B cell (primary cell): ENCODE measurements around the gene HLA-DPB1. TPM values are rescaled to one million over a fixed set of nuclear protein-coding genes. Genes with fewer than 3 reads are reported as not detected.

Source experiments
- ATAC-seq: fragments of 200-7000 bp; cut with Tn5 transposase; one replicate; pipeline ENCODE4 v1.10.0; 2021; ENCODE audit warnings: low read depth, mild to moderate bottlenecking, moderate number of reproducible peaks, moderate library complexity
- CTCF ChIA-PET: fragments of 350-600 bp; sonication (Branson Sonifier 250); formaldehyde crosslinking; loops from one replicate; lab custom pipeline; 2021; ENCODE audit warnings: antibody characterized with exemption, inconsistent platforms; lab: Charles Lee
- POLR2A ChIA-PET: fragments of 350-600 bp; sonication (Branson Sonifier 250); formaldehyde crosslinking; loops from one replicate; lab custom pipeline; 2021; ENCODE audit warnings: antibody characterized with exemption; lab: Charles Lee
- DNase-seq: peaks from one replicate; pipeline ENCODE4 v3.0.0; 2013
- H2AFZ ChIP-seq: 2 replicates; pipeline ENCODE4 v1.6.1; 2012; ENCODE audit warnings: mild to moderate bottlenecking, low read depth, low read length; ENCODE audit not compliant: insufficient read depth, poor library complexity, severe bottlenecking
- H3K27ac ChIP-seq, 2 donors: 1 replicate in 1 of 2; 2 replicates in 1 of 2; pipeline ENCODE4 v1.5.1; 2012 to 2013; ENCODE audit warnings: low read length in 2 of 2, mild to moderate bottlenecking in 2 of 2, moderate library complexity in 1 of 2
- H3K27me3 ChIP-seq, 4 experiments: fragments of 200-600 bp in 1 of 4; sonication (generic) in 1 of 4; replicated peaks in 1 of 4; 1 replicate in 2 of 4; 2 replicates in 2 of 4; pipeline versions ENCODE4 v1.6.1 to v1.7.0; 2013 to 2016; ENCODE audit warnings: low read length in 3 of 4, mild to moderate bottlenecking in 2 of 4, mixed read lengths in 1 of 4, moderate library complexity in 1 of 4; ENCODE audit not compliant: insufficient read depth in 4 of 4, control insufficient read depth in 3 of 4; ENCODE audit errors: control extremely low read depth in 1 of 4
- H3K36me3 ChIP-seq, 2 experiments: replicated peaks in 1 of 2; 1 replicate in 1 of 2; 2 replicates in 1 of 2; pipeline versions ENCODE4 v1.6.1 to v1.7.1; 2013; ENCODE audit warnings: low read length in 1 of 2; ENCODE audit not compliant: insufficient read depth in 2 of 2, control insufficient read depth in 1 of 2; ENCODE audit errors: control extremely low read depth in 1 of 2, extremely low read depth in 1 of 2
- H3K4me1 ChIP-seq, 2 donors: fragments of 200-600 bp in 1 of 2; sonication (generic) in 1 of 2; 1 replicate in 1 of 2; 2 replicates in 1 of 2; pipeline versions ENCODE4 v1.5.1 to v1.6.1; 2013 to 2017; ENCODE audit warnings: low read length in 2 of 2; ENCODE audit not compliant: control insufficient read depth in 2 of 2, insufficient read depth in 2 of 2
- H3K4me2 ChIP-seq: replicated peaks from 2 replicates; pipeline ENCODE3; 2012; ENCODE audit warnings: mild to moderate bottlenecking, low read depth, low read length; ENCODE audit not compliant: poor library complexity, severe bottlenecking
- H3K4me3 ChIP-seq, 5 experiments: fragments of 200-600 bp in 1 of 5; sonication (generic) in 1 of 5; 1 replicate in 3 of 5; 2 replicates in 2 of 5; pipeline versions ENCODE4 v1.5.1 to v1.7.0; 2011 to 2016; ENCODE audit warnings: low read length in 4 of 5, mild to moderate bottlenecking in 4 of 5, low read depth in 2 of 5, control low read depth in 1 of 5, moderate library complexity in 1 of 5; ENCODE audit not compliant: insufficient read depth in 1 of 5; ENCODE audit errors: control extremely low read depth in 1 of 5, extremely low read depth in 1 of 5
- H3K79me2 ChIP-seq: fragments of 200-600 bp; sonication (generic); one replicate; pipeline ENCODE4 v1.6.0; 2016; ENCODE audit warnings: low read length; ENCODE audit not compliant: control insufficient read depth, insufficient read depth
- H3K9ac ChIP-seq: fragments of 200-600 bp; sonication (generic); 2 replicates; pipeline ENCODE4 v1.6.1; 2017; ENCODE audit warnings: mild to moderate bottlenecking, low read length, moderate library complexity
- H3K9me3 ChIP-seq, 3 donors: one replicate each; pipeline versions ENCODE4 v1.6.1 to v1.7.1; 2013; ENCODE audit warnings: low read length in 2 of 3; ENCODE audit not compliant: control insufficient read depth in 2 of 3, insufficient read depth in 1 of 3; ENCODE audit errors: control extremely low read depth in 1 of 3
- H4K20me1 ChIP-seq: 2 replicates; pipeline ENCODE4 v1.6.0; 2012; ENCODE audit warnings: mild to moderate bottlenecking, low read length; ENCODE audit not compliant: insufficient read depth, control insufficient read depth, poor library complexity, severe bottlenecking
- H3K27ac Mint-ChIP-seq: one replicate; pipeline ENCODE4 v1.8.0; 2021; ENCODE audit warnings: mixed read lengths
- H3K27me3 Mint-ChIP-seq: one replicate; pipeline ENCODE4 v1.8.0; 2021; ENCODE audit warnings: mixed read lengths
- H3K4me1 Mint-ChIP-seq: one replicate; pipeline ENCODE4 v1.8.0; 2021; ENCODE audit warnings: mixed read lengths
- H3K4me3 Mint-ChIP-seq: one replicate; pipeline ENCODE4 v1.8.0; 2021; ENCODE audit warnings: mixed read lengths
- H3K9me3 Mint-ChIP-seq: one replicate; pipeline ENCODE4 v1.8.0; 2022; ENCODE audit warnings: mixed read lengths; ENCODE audit not compliant: insufficient read depth
- CTCF ChIP-seq: fragments of 200-600 bp; IDR thresholded peaks from one replicate; pipeline ENCODE4 v1.8.0; 2022; ENCODE audit warnings: antibody characterized with exemption, mild to moderate bottlenecking
- EZH2 ChIP-seq: IDR thresholded peaks from 2 replicates; pipeline ENCODE4 v1.6.1; 2012; ENCODE audit warnings: borderline replicate concordance, low read depth, mild to moderate bottlenecking, moderate library complexity, low read length; ENCODE audit not compliant: insufficient read depth, poor library complexity, severe bottlenecking
- WGBS: methylation state at CpG from one replicate; pipeline ENCODE4 v1.1.5; 2013; ENCODE audit warnings: missing lambda C conversion rate; ENCODE audit not compliant: insufficient coverage; 5-methylcytosine and 5-hydroxymethylcytosine counted together
- intact Hi-C: fragments of 100-400 bp; cut with micrococcal nuclease; formaldehyde crosslinking; loops from one replicate; pipeline ENCODE4 v1.10.0; 2022
- polyA plus RNA-seq: library from polyadenylated mRNA; depleted of rRNA; stranded (reverse); fragments of >200 nt; gene quantifications from 2 replicates; pipeline ENCODE4 v1.2.3, GENCODE V29; 2012
- total RNA-seq, 2 donors: library from RNA; stranded (reverse); fragments of 120-200 nt in 1 of 2; gene quantifications; 1 replicate in 1 of 2; 2 replicates in 1 of 2; pipeline versions ENCODE4 v1.2.3 to v1.2.4, GENCODE V29; 2013 to 2022

HLA-DPB1 gene
- total and polyA plus RNA-seq, 2 donors (not counting 1 experiment from before 2014, with no cell fraction given), result 1,104 to 1,578 TPM

DNA sequence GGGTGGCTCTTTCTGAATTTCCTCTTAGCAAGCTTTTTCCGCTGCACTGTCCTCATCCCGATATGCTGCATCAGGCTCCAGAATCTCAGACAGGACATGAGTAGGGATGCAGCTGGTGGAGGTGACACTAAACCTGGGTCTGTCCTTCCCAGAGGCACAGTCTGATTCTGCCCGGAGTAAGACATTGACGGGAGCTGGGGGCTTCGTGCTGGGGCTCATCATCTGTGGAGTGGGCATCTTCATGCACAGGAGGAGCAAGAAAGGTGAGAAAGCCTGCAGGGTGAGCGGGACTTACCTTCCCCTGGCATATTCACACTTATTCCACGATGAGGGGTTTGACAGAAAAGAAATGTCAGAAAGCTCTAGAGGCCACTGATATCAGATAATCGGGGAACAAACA is 9.8 kb downstream of the HLA-DPB1 start:
- 98% methylated on average over 5 of the region's 8 CpGs for WGBS
- Histone ChIP-seq H3K36me3 (peaks cover 0 to 83% of the 10 kb centered on the region in 2 experiments), H4K20me1 (peaks cover 10% of the 10 kb centered on the region), H3K27me3 (no peaks in the 10 kb centered on the region), H3K4me2 (no peak overlapping the region), H3K4me3 (no peak overlapping the region), H3K79me2 (peaks cover 44% of the 10 kb centered on the region), H3K27ac (peak overlapping the region in 1 of 2 donors; percentile 22), H2AFZ (no peak overlapping the region), H3K9me3 (no peaks in the 10 kb centered on the region), H3K9ac (no peak overlapping the region), H3K4me1 (peaks cover 30 to 31% of the 10 kb centered on the region in 2 donors)
- peak overlapping the region; percentile 27 for H3K27ac Mint-ChIP-seq
- ATAC-seq (no peak), DNase-seq (no peak)
- peaks cover 50% of the 10 kb centered on the region for H3K4me1 Mint-ChIP-seq
- H3K9me3 Mint-ChIP-seq, result no peaks in the 10 kb centered on the region
- POLR2A ChIA-PET, result interaction anchor here (0.8 to 1.1 kb wide), 2 partner anchors 57 to 67 kb away, joined by 3 read pairs; no protein-coding TSS in a partner anchor
- TF ChIP-seq CTCF, result no peak
- TF ChIP-seq EZH2, result no peak
- H3K27me3 Mint-ChIP-seq, result no peaks in the 10 kb centered on the region
- H3K4me3 Mint-ChIP-seq, result no peak overlapping the region
- CTCF ChIA-PET, result interaction anchor here (1.2 to 23.5 kb wide), 2 partner anchors 72 to 84 kb away, joined by 3 to 576 read pairs; partner anchors contain the start of gene HLA-DOA
- intact Hi-C loops, result no loop called here

GRCh38 chr6:33088258-33088930 is 12.6 kb downstream of the HLA-DPB1 start:
- ChIA-PET CTCF (interaction anchor here (1.0 to 23.5 kb wide), 11 partner anchors 9 to 88 kb away, joined by 3 to 576 read pairs (median 4); partner anchors contain the start of gene HLA-DOA), POLR2A (interaction anchor here (0.9 to 1.3 kb wide), 4 partner anchors 7 to 160 kb away, joined by 3 to 8 read pairs (median 4); no protein-coding TSS in a partner anchor)
- TF ChIP-seq CTCF (no peak), EZH2 (no peak)
- Histone ChIP-seq H4K20me1 (peaks cover 3% of the 10 kb centered on the region), H3K9ac (no peak overlapping the region), H3K4me1 (peaks cover 8 to 20% of the 10 kb centered on the region in 2 donors), H3K27me3 (no peaks in the 10 kb centered on the region), H2AFZ (no peak overlapping the region), H3K79me2 (peaks cover 16% of the 10 kb centered on the region), H3K36me3 (peaks cover 0 to 55% of the 10 kb centered on the region in 2 experiments), H3K27ac (peak overlapping the region in 1 of 2 donors; percentile 60), H3K4me3 (no peak overlapping the region), H3K9me3 (no peaks in the 10 kb centered on the region), H3K4me2 (no peak overlapping the region)
- DNase-seq (peak; percentile 25), ATAC-seq (no peak)
- WGBS, result 100% methylated on average over 2 of the region's 3 CpGs
- intact Hi-C loops, result no loop called here
- peaks cover 38% of the 10 kb centered on the region for H3K4me1 Mint-ChIP-seq
- H3K4me3 Mint-ChIP-seq, result no peak overlapping the region
- no peaks in the 10 kb centered on the region for H3K9me3 Mint-ChIP-seq
- H3K27ac Mint-ChIP-seq, result peak overlapping the region; percentile 57
- H3K27me3 Mint-ChIP-seq, result no peaks in the 10 kb centered on the region
